Activated CD8-positive, alpha-beta memory T cell treated with anti-CD3 and anti-CD28 coated beads, Interleukin-2, amount 50 U/mL, for 4 hours (primary cell): ENCODE results near the gene CHN1.

Experiments used
- DNase-seq: peaks from one replicate; pipeline ENCODE4 v3.0.0-alpha.2; 2020

Gene CHN1

GRCh38 chr2:174815526-174815925, 189.7 kb downstream of the CHN1 start:
- DNase-seq = no peak

- DNase-seq = no peak
Measured at GRCh38 chr2:174812037-174812436, 193.1 kb downstream of the CHN1 start.

- no peak for DNase-seq
Measured at GRCh38 chr2:174807931-174808330, 197.2 kb downstream of the CHN1 start.

- no peak for DNase-seq
Measured at GRCh38 chr2:174805803-174806202, 199.4 kb downstream of the CHN1 start.

- no peak for DNase-seq
Measured at GRCh38 chr2:174802459-174802858, 202.7 kb downstream of the CHN1 start.

GRCh38 chr2:174800436-174801205, 204.6 kb downstream of the CHN1 start:
- no peak for DNase-seq

GRCh38 chr2:174798801-174799200, 206.4 kb downstream of the CHN1 start:
- no peak for DNase-seq

- DNase-seq = no peak
Measured at GRCh38 chr2:174797781-174798276, 207.4 kb downstream of the CHN1 start.

- DNase-seq = no peak
Measured at GRCh38 chr2:174796319-174796771, 208.8 kb downstream of the CHN1 start.

- DNase-seq = no peak
Measured at GRCh38 chr2:174794851-174795374, 210.3 kb downstream of the CHN1 start.

GRCh38 chr2:174792309-174793025, 212.7 kb downstream of the CHN1 start:
- DNase-seq = no peak

GRCh38 chr2:174791746-174792280, 213.4 kb downstream of the CHN1 start:
- no peak for DNase-seq

- DNase-seq = no peak
Measured at GRCh38 chr2:174791020-174791419, 214.2 kb downstream of the CHN1 start.

- DNase-seq = no peak
Measured at GRCh38 chr2:174789001-174789400, 216.2 kb downstream of the CHN1 start.

GRCh38 chr2:174788291-174788929, 216.8 kb downstream of the CHN1 start:
- no peak for DNase-seq

- DNase-seq = peak; percentile 38
Measured at GRCh38 chr2:174787487-174788205, 217.5 kb downstream of the CHN1 start.

GRCh38 chr2:174786066-174786725, 219.0 kb downstream of the CHN1 start:
- DNase-seq = no peak

GRCh38 chr2:174785481-174785880, 219.7 kb downstream of the CHN1 start:
- no peak for DNase-seq

- DNase-seq = no peak
Measured at GRCh38 chr2:174784909-174785308, 220.3 kb downstream of the CHN1 start.

GRCh38 chr2:174784316-174784715, 220.9 kb downstream of the CHN1 start:
- DNase-seq = no peak

- no peak for DNase-seq
Measured at GRCh38 chr2:174781996-174782395, 223.2 kb downstream of the CHN1 start.

GRCh38 chr2:174781298-174781697, 223.9 kb downstream of the CHN1 start:
- DNase-seq = no peak
